ENCODE data around the gene MYL10. TPM values are rescaled to one million over a fixed set of nuclear protein-coding genes. Genes with fewer than 3 reads are reported as not detected.

Gene MYL10
- total RNA-seq, 1 experiment from 2014 or later, result not detected

- TF ChIP-seq, protein P1, sequence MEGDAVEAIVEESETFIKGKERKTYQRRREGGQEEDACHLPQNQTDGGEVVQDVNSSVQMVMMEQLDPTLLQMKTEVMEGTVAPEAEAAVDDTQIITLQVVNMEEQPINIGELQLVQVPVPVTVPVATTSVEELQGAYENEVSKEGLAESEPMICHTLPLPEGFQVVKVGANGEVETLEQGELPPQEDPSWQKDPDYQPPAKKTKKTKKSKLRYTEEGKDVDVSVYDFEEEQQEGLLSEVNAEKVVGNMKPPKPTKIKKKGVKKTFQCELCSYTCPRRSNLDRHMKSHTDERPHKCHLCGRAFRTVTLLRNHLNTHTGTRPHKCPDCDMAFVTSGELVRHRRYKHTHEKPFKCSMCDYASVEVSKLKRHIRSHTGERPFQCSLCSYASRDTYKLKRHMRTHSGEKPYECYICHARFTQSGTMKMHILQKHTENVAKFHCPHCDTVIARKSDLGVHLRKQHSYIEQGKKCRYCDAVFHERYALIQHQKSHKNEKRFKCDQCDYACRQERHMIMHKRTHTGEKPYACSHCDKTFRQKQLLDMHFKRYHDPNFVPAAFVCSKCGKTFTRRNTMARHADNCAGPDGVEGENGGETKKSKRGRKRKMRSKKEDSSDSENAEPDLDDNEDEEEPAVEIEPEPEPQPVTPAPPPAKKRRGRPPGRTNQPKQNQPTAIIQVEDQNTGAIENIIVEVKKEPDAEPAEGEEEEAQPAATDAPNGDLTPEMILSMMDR (IDR thresholded peaks at IDR 0.05; ENCODE audit: unreplicated experiment), result no peak
- H3K36me3 Mint-ChIP-seq (ENCODE audit: insufficient read depth, unreplicated experiment), result no peaks in the 10 kb centered on the region
- H3K4me1 Mint-ChIP-seq (ENCODE audit: low read depth, unreplicated experiment), result no peaks in the 10 kb centered on the region
- intact Hi-C loops (cut with micrococcal nuclease; ENCODE audit: unreplicated experiment), result no loop called here
- H3K27me3 Mint-ChIP-seq (ENCODE audit: unreplicated experiment), result peaks cover 13% of the 10 kb centered on the region
- H3K27ac Mint-ChIP-seq (ENCODE audit: unreplicated experiment), result no peak overlapping the region
- H3K4me3 Mint-ChIP-seq (ENCODE audit: low read depth, unreplicated experiment), result no peak overlapping the region
- CTCF ChIA-PET, result no interaction called here
- BruUV-seq (replicated peaks), result no TSS peak
- peaks cover 3% of the 10 kb centered on the region for H3K9me3 Mint-ChIP-seq (ENCODE audit: low read depth, unreplicated experiment)
- no peak for DNase-seq
These were observed 35.9 kb upstream of the MYL10 start for GRCh38 chr7:101664893-101665471.

- peaks cover 3% of the 10 kb centered on the region for H3K9me3 Mint-ChIP-seq (ENCODE audit: low read depth, unreplicated experiment)
- no peak for DNase-seq
- BruUV-seq (replicated peaks), result no TSS peak
- CTCF ChIA-PET, result no interaction called here
- H3K27ac Mint-ChIP-seq (ENCODE audit: unreplicated experiment), result no peak overlapping the region
- no peak overlapping the region for H3K4me3 Mint-ChIP-seq (ENCODE audit: low read depth, unreplicated experiment)
- H3K4me1 Mint-ChIP-seq (ENCODE audit: low read depth, unreplicated experiment), result no peaks in the 10 kb centered on the region
- TF ChIP-seq, protein P1 (IDR thresholded peaks at IDR 0.05; ENCODE audit: unreplicated experiment), result no peak
- intact Hi-C loops (cut with micrococcal nuclease; ENCODE audit: unreplicated experiment), result no loop called here
- no peaks in the 10 kb centered on the region for H3K36me3 Mint-ChIP-seq (ENCODE audit: insufficient read depth, unreplicated experiment)
- peaks cover 13% of the 10 kb centered on the region for H3K27me3 Mint-ChIP-seq (ENCODE audit: unreplicated experiment)
These were observed 35.3 kb upstream of the MYL10 start for GRCh38 chr7:101664436-101664835.

DNA sequence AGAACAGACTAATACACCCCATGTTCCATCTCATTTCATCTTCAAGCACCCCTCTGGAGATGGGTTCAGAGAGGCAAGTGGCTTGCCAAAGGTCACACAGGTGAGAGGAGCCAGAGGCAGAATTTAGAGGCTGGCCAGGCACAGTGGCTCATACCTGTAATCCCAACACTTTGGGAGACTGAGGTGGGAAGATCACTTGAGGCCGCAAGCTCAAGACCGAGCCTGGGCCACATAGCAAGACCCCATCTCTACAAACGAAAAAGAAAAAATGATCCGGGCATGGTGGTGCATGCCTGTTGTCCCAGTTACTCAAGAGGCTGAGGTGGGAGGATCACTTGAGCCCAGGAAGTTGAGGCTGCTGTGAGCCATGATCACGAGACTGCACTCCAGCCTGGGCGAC is 34.7 kb upstream of the MYL10 start:
- no peak overlapping the region for H3K4me3 Mint-ChIP-seq (ENCODE audit: low read depth, unreplicated experiment)
- peaks cover 7% of the 10 kb centered on the region for H3K27me3 Mint-ChIP-seq (ENCODE audit: unreplicated experiment)
- DNase-seq, result no peak
- CTCF ChIA-PET, result no interaction called here
- H3K27ac Mint-ChIP-seq (ENCODE audit: unreplicated experiment), result no peak overlapping the region
- H3K36me3 Mint-ChIP-seq (ENCODE audit: insufficient read depth, unreplicated experiment), result no peaks in the 10 kb centered on the region
- BruUV-seq (replicated peaks), result no TSS peak
- intact Hi-C loops (cut with micrococcal nuclease; ENCODE audit: unreplicated experiment), result no loop called here
- H3K4me1 Mint-ChIP-seq (ENCODE audit: low read depth, unreplicated experiment), result no peaks in the 10 kb centered on the region
- peaks cover 2% of the 10 kb centered on the region for H3K9me3 Mint-ChIP-seq (ENCODE audit: low read depth, unreplicated experiment)
- TF ChIP-seq, protein P1 (IDR thresholded peaks at IDR 0.05; ENCODE audit: unreplicated experiment), result no peak

- CTCF ChIA-PET, result no interaction called here
- intact Hi-C loops (cut with micrococcal nuclease; ENCODE audit: unreplicated experiment), result no loop called here
- no peak overlapping the region for H3K27ac Mint-ChIP-seq (ENCODE audit: unreplicated experiment)
- no peak overlapping the region for H3K4me3 Mint-ChIP-seq (ENCODE audit: low read depth, unreplicated experiment)
- TF ChIP-seq, protein P1 (IDR thresholded peaks at IDR 0.05; ENCODE audit: unreplicated experiment), result no peak
- no peaks in the 10 kb centered on the region for H3K4me1 Mint-ChIP-seq (ENCODE audit: low read depth, unreplicated experiment)
- H3K9me3 Mint-ChIP-seq (ENCODE audit: low read depth, unreplicated experiment), result no peaks in the 10 kb centered on the region
- H3K27me3 Mint-ChIP-seq (ENCODE audit: unreplicated experiment), result peaks cover 2% of the 10 kb centered on the region
- DNase-seq, result no peak
- BruUV-seq (replicated peaks), result no TSS peak
- no peaks in the 10 kb centered on the region for H3K36me3 Mint-ChIP-seq (ENCODE audit: insufficient read depth, unreplicated experiment)
These were observed 33.4 kb upstream of the MYL10 start for GRCh38 chr7:101662447-101662998.
